C4-2B (cell line): ENCODE results near the gene PRUNE2.

Experiments
- ZFX ChIP-seq: fragments of 450-650 bp; IDR thresholded peaks from 2 replicates; pipeline ENCODE4 v1.6.1; 2017
- TF ChIP-seq, protein P1 (sequence below): fragments of 450-650 bp; conservative IDR thresholded peaks from 2 replicates; pipeline ENCODE4 v1.5.1; 2017; ENCODE audit warnings: mild to moderate bottlenecking

DNA sequence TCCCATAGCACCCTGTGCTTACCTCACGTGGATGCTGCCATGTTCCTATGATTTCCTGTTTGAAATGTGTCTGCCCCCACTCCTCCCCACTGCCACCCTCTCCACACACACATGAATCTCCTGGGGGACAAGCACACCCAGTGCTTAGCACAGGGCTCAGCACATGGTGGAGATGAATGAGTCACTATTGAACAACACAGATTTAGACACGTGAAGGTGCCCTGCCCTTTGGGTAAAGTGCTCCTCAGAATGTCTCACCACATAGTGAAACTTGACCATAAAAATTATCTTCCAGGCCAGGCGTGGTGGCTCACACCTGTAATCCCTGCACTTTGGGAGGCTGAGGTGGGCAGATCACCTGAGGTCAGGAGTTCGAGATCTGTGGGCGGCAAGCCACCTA lies 240.5 kb downstream of the PRUNE2 start:
- TF ChIP-seq, protein P1, sequence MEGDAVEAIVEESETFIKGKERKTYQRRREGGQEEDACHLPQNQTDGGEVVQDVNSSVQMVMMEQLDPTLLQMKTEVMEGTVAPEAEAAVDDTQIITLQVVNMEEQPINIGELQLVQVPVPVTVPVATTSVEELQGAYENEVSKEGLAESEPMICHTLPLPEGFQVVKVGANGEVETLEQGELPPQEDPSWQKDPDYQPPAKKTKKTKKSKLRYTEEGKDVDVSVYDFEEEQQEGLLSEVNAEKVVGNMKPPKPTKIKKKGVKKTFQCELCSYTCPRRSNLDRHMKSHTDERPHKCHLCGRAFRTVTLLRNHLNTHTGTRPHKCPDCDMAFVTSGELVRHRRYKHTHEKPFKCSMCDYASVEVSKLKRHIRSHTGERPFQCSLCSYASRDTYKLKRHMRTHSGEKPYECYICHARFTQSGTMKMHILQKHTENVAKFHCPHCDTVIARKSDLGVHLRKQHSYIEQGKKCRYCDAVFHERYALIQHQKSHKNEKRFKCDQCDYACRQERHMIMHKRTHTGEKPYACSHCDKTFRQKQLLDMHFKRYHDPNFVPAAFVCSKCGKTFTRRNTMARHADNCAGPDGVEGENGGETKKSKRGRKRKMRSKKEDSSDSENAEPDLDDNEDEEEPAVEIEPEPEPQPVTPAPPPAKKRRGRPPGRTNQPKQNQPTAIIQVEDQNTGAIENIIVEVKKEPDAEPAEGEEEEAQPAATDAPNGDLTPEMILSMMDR = no peak
- no peak for TF ChIP-seq ZFX
